H1 (cell line): Measurements from ENCODE around the gene YPEL4.

Experiments
- EGR1 ChIP-seq: IDR thresholded peaks from 2 replicates; pipeline ENCODE4 v1.6.1; 2011; ENCODE audit warnings: low read depth, low read length, borderline replicate concordance
- EZH2 ChIP-seq: fragments of 200-600 bp; sonication (generic); IDR thresholded peaks from 2 replicates; pipeline ENCODE4 v1.7.1; 2012; ENCODE audit warnings: low read depth, mild to moderate bottlenecking, moderate library complexity, low read length, inconsistent platforms; ENCODE audit not compliant: severe bottlenecking
- GABPA ChIP-seq: IDR thresholded peaks from 2 replicates; pipeline ENCODE4 v1.6.1; 2011; ENCODE audit warnings: mild to moderate bottlenecking, low read length, moderate library complexity, borderline replicate concordance; ENCODE audit not compliant: insufficient read depth
- HDAC2 ChIP-seq, 2 experiments: fragments of 300-600 bp in 1 of 2; sonication (generic) in 1 of 2; IDR thresholded peaks; 2 replicates each; pipeline ENCODE4 v1.6.1; 2011 to 2012; ENCODE audit warnings: low read depth in 2 of 2, low read length in 2 of 2, mild to moderate bottlenecking in 2 of 2, moderate library complexity in 2 of 2, borderline replicate concordance in 1 of 2, inconsistent platforms in 1 of 2
- JUN ChIP-seq: IDR thresholded peaks from 2 replicates; pipeline ENCODE4 v1.6.1; 2011; ENCODE audit warnings: low read depth, mild to moderate bottlenecking, improper control_type of control experiment, low read length
- MAFK ChIP-seq: IDR thresholded peaks from 2 replicates; pipeline ENCODE4 v1.6.1; 2012; ENCODE audit warnings: low read depth, mild to moderate bottlenecking, improper control_type of control experiment, low read length
- PHF8 ChIP-seq: fragments of 200-600 bp; sonication (generic); conservative IDR thresholded peaks from 2 replicates; pipeline ENCODE4 v1.7.1; 2012; ENCODE audit warnings: low read depth, mild to moderate bottlenecking, inconsistent platforms, low read length, moderate library complexity
- POLR2A ChIP-seq, 2 experiments: IDR thresholded peaks; 1 replicate in 1 of 2; 2 replicates in 1 of 2; pipeline ENCODE4 v1.6.1; 2011; ENCODE audit warnings: low read depth in 2 of 2, low read length in 2 of 2, mild to moderate bottlenecking in 2 of 2; ENCODE audit errors: control extremely low read depth in 1 of 2
- POLR2AphosphoS5 ChIP-seq: IDR thresholded peaks from 2 replicates; pipeline ENCODE4 v1.6.1; 2011; ENCODE audit warnings: low read depth, low read length
- RAD21 ChIP-seq, 2 experiments: IDR thresholded peaks in 1 of 2; conservative IDR thresholded peaks in 1 of 2; 2 replicates each; pipeline ENCODE4 v1.6.1; 2011; ENCODE audit warnings: low read depth in 2 of 2, low read length in 2 of 2, improper control_type of control experiment in 1 of 2, inconsistent platforms in 1 of 2, mild to moderate bottlenecking in 1 of 2, moderate library complexity in 1 of 2
- SIN3A ChIP-seq, 2 experiments: IDR thresholded peaks in 1 of 2; conservative IDR thresholded peaks in 1 of 2; 2 replicates each; pipeline ENCODE4 v1.6.1; 2011 to 2012; ENCODE audit warnings: low read length in 2 of 2, improper control_type of control experiment in 1 of 2, low read depth in 1 of 2, mild to moderate bottlenecking in 1 of 2
- SUZ12 ChIP-seq: fragments of 200-600 bp; sonication (generic); IDR thresholded peaks from 2 replicates; pipeline ENCODE4 v1.6.1; 2012; ENCODE audit warnings: mild to moderate bottlenecking, inconsistent platforms, low read length, moderate library complexity, mixed read lengths
- TF ChIP-seq, protein P1 (sequence below), 3 experiments: IDR thresholded peaks; 1 replicate in 2 of 3; 2 replicates in 1 of 3; pipeline versions ENCODE4 v1.5.1 to v1.6.1; 2011; ENCODE audit warnings: low read length in 3 of 3, mild to moderate bottlenecking in 3 of 3, inconsistent platforms in 2 of 3, low read depth in 1 of 3, moderate library complexity in 1 of 3; ENCODE audit not compliant: insufficient read depth in 1 of 3; ENCODE audit errors: control extremely low read depth in 1 of 3

DNA sequence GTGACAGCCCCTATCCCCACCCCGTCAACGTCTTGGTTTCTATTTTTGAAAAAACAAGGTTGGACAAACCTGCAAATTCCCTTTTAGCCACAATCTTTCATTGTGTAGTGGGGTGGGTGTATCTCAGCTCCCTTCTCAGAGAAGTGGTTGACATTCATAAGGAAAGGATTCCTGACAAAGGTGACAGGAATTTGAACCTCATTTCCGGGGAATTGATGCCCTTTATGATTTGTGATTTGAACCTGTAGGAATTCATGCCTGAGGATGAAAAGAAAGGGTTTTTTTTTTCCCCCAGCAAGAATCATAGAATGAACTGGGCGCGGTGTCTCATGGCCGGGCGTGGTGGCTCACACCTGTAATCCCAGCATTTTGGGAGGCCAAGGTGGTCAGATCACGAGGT is 14.5 kb downstream of the YPEL4 start:
- TF ChIP-seq HDAC2 (IDR thresholded peaks at IDR 0.05; ENCODE audit: borderline replicate concordance in 1 of 2, low read depth in 2 of 2, low read length in 2 of 2): no peak
- TF ChIP-seq GABPA: no peak
- TF ChIP-seq SIN3A (conservative IDR thresholded peaks at IDR 0.05 in 1 of 2, IDR thresholded peaks at IDR 0.05 in 1 of 2; ENCODE audit: low read depth in 1 of 2, low read length in 2 of 2): no peak
- no peak for TF ChIP-seq SUZ12
- TF ChIP-seq, protein P1, sequence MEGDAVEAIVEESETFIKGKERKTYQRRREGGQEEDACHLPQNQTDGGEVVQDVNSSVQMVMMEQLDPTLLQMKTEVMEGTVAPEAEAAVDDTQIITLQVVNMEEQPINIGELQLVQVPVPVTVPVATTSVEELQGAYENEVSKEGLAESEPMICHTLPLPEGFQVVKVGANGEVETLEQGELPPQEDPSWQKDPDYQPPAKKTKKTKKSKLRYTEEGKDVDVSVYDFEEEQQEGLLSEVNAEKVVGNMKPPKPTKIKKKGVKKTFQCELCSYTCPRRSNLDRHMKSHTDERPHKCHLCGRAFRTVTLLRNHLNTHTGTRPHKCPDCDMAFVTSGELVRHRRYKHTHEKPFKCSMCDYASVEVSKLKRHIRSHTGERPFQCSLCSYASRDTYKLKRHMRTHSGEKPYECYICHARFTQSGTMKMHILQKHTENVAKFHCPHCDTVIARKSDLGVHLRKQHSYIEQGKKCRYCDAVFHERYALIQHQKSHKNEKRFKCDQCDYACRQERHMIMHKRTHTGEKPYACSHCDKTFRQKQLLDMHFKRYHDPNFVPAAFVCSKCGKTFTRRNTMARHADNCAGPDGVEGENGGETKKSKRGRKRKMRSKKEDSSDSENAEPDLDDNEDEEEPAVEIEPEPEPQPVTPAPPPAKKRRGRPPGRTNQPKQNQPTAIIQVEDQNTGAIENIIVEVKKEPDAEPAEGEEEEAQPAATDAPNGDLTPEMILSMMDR (IDR thresholded peaks at IDR 0.05; ENCODE audit: control extremely low read depth in 1 of 3, insufficient read depth in 1 of 3, low read depth in 1 of 3, low read length in 3 of 3): no peak
- no peak for TF ChIP-seq JUN
- TF ChIP-seq POLR2A (IDR thresholded peaks at IDR 0.05; ENCODE audit: control extremely low read depth in 1 of 2, low read depth in 2 of 2, low read length in 2 of 2): no peak
- TF ChIP-seq EGR1: no peak
- no peak for TF ChIP-seq RAD21 (IDR thresholded peaks at IDR 0.05 in 1 of 2, conservative IDR thresholded peaks at IDR 0.05 in 1 of 2; ENCODE audit: low read depth in 2 of 2, low read length in 2 of 2)
- TF ChIP-seq MAFK: no peak
- TF ChIP-seq PHF8: no peak
- no peak for TF ChIP-seq EZH2
- no peak for TF ChIP-seq POLR2AphosphoS5
